Inferior parietal cortex (tissue), 1 donor: Measurements from ENCODE around the gene HIKESHI.

Experiments
- DNase-seq: peaks from one replicate; pipeline ENCODE4 v3.0.0-alpha.2; 2016; ENCODE audit errors: extremely low spot score

The HIKESHI gene

GRCh38 chr11:86374586-86374985 is 72.5 kb downstream of the HIKESHI start, which contains the start of gene CCDC81:
TSS of gene CCDC81 (plus strand) at chr11:86374887. CDS start at chr11:86375164, 277 bp downstream.
- DNase-seq = no peak

GRCh38 chr11:86377972-86378371 is 75.9 kb downstream of the HIKESHI start:
- no peak for DNase-seq

DNA sequence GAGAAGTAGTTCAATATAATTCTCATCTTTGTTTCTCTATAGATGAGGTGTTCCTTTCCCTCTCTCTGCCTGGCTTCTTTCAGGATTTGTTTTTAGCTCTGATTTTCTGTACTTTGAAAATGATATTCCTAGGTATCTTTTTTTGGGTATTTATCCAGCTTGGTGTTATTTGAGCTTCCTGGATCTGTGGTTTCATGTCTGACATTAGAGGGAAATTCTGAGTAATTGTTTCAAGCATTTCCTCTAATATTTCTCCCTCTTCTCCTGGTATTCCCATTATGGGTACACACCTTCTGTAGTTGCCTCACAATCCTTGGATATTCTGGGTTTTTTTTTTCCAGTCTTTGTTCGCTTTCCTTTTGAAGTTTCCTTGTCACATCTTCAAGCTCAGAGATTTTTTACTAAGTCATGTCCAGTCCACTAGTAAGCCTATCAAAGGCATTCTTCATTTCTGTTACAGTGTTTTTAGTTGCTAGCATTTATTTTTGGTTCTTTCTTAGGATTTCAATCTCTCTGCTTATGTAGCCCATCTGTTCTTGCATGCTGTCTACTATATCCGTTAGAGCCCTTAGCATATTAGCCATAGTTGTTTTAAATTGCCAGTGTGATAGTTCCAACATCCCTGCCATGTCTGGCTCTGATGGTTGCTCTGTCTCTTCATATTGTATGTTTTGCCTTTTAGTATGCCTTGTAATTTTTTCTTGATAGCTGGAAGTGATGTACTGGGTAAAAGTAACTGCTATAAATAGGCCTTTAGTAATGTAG is 78.4 kb downstream of the HIKESHI start:
- DNase-seq = no peak

- no peak for DNase-seq
These were observed 81.3 kb downstream of the HIKESHI start for GRCh38 chr11:86383041-86383955.

GRCh38 chr11:86386283-86386682 is 84.2 kb downstream of the HIKESHI start:
- DNase-seq = no peak

GRCh38 chr11:86386746-86387145 is 84.7 kb downstream of the HIKESHI start:
- DNase-seq = no peak

DNA sequence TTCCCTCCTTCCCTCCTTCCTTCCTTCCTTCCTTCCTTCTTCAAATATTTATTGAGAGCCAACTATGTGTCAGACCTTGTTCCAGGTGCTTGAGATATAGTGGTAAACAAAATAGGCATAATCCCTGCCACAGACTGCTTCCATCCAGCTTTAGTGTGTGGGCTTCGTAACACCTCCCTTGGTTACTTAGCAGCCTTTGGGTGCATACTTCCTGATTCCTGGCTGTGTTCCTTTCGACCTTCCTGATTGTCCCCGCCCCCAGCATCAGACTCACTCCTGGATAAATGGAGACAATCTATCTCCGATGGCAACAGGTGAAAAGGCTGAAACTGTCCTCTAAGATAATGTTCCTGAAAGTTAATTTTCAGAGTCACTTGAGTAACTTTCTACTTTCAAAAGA is 86.2 kb downstream of the HIKESHI start:
- DNase-seq = no peak

GRCh38 chr11:86390487-86390886 is 88.4 kb downstream of the HIKESHI start:
- no peak for DNase-seq

DNA sequence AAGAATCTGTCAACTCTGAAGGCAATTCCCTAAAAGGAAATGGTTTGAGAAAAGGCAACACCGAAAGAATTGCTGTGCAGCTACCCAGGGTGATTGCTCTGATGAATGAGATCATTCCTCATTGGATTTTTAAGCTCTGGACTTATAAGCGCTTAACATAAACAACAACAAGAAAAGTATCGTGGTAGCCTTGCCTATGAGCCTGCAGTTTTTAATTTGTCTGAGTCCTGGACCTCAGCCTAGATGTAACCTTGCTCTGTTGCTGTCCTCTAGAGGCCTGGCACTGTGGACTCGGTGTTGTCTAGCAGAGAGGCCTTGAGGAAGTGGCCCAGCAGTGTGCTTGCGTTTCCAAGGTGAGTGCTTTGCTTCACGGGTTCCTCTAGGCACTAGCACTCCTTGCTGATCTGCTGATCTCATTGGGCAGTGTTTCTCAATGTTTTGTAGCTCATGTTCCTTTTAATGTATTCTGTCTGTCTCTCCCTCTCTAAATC is 93.1 kb downstream of the HIKESHI start:
- no peak for DNase-seq
